Measurements from ENCODE around the gene ATP6V1B1.

- TF ChIP-seq EZH2phosphoT487 (IDR thresholded peaks at IDR 0.05; ENCODE audit: borderline replicate concordance, low read length) = no peak
- TF ChIP-seq, protein P1, sequence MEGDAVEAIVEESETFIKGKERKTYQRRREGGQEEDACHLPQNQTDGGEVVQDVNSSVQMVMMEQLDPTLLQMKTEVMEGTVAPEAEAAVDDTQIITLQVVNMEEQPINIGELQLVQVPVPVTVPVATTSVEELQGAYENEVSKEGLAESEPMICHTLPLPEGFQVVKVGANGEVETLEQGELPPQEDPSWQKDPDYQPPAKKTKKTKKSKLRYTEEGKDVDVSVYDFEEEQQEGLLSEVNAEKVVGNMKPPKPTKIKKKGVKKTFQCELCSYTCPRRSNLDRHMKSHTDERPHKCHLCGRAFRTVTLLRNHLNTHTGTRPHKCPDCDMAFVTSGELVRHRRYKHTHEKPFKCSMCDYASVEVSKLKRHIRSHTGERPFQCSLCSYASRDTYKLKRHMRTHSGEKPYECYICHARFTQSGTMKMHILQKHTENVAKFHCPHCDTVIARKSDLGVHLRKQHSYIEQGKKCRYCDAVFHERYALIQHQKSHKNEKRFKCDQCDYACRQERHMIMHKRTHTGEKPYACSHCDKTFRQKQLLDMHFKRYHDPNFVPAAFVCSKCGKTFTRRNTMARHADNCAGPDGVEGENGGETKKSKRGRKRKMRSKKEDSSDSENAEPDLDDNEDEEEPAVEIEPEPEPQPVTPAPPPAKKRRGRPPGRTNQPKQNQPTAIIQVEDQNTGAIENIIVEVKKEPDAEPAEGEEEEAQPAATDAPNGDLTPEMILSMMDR (IDR thresholded peaks at IDR 0.05; ENCODE audit: low read depth, low read length, poor library complexity, severe bottlenecking) = peak; percentile 55
Measured at GRCh38 chr2:70994699-70995425, 59.2 kb downstream of the ATP6V1B1 start, which contains the start of gene TEX261.

Measured in DOHH2 (cell line).